AG20443 (cell line): ENCODE measurements around the gene FNTB.
"Not testable (repeated sequence)": the region's sequence is repeated elsewhere in the genome, so short reads cannot be mapped to it uniquely, and the experiment has no call there.

ENCODE experiments used
- DNase-seq: peaks from one replicate; pipeline ENCODE4 v3.0.0; 2012; ENCODE audit warnings: low spot score, mixed read lengths

The FNTB gene

GRCh38 chr14:65087835-65088234 lies 101.1 kb downstream of the FNTB start:
- DNase-seq = not testable (repeated sequence)

- DNase-seq = no peak
Observed at GRCh38 chr14:65092349-65092748, 105.7 kb downstream of the FNTB start.

GRCh38 chr14:65095633-65096205 lies 109.0 kb downstream of the FNTB start:
- DNase-seq = peak; percentile 71

- no peak for DNase-seq
Observed at GRCh38 chr14:65096323-65097089, 109.8 kb downstream of the FNTB start.

GRCh38 chr14:65098586-65098985 lies 111.9 kb downstream of the FNTB start:
- DNase-seq = no peak

GRCh38 chr14:65100922-65101541 lies 114.3 kb downstream of the FNTB start:
- DNase-seq = no peak

- DNase-seq = peak; percentile 29
Observed at GRCh38 chr14:65101631-65102440, 115.1 kb downstream of the FNTB start.

GRCh38 chr14:65102441-65103149 lies 115.9 kb downstream of the FNTB start, which contains the start of gene MAX:
Gene MAX, minus strand, starts transcription at chr14:65102517. Its CDS starts 178 bp downstream, at chr14:65102339.
- DNase-seq = peak; percentile 99

- no peak for DNase-seq
Observed at GRCh38 chr14:65103150-65103760, 116.6 kb downstream of the FNTB start.

GRCh38 chr14:65104791-65105190 lies 118.1 kb downstream of the FNTB start:
- DNase-seq = no peak

GRCh38 chr14:65106316-65106715 lies 119.6 kb downstream of the FNTB start:
- DNase-seq = no peak

- no peak for DNase-seq
Observed at GRCh38 chr14:65106736-65107135, 120.0 kb downstream of the FNTB start.

- DNase-seq = no peak
Observed at GRCh38 chr14:65107200-65107599, 120.5 kb downstream of the FNTB start.

- no peak for DNase-seq
Observed at GRCh38 chr14:65109357-65109756, 122.7 kb downstream of the FNTB start.

- DNase-seq = no peak
Observed at GRCh38 chr14:65110525-65110924, 123.8 kb downstream of the FNTB start.
